Fibroblast of skin of right quadriceps (primary cell): Measurements from ENCODE around the gene ZXDC.

Experiments used
- DNase-seq: peaks from one replicate; pipeline ENCODE4 v3.0.0-alpha.2; 2013

Gene ZXDC

GRCh38 chr3:126433496-126434263 is 42.0 kb downstream of the ZXDC start:
- DNase-seq = no peak

GRCh38 chr3:126433105-126433430 is 42.6 kb downstream of the ZXDC start:
- DNase-seq = no peak

DNA sequence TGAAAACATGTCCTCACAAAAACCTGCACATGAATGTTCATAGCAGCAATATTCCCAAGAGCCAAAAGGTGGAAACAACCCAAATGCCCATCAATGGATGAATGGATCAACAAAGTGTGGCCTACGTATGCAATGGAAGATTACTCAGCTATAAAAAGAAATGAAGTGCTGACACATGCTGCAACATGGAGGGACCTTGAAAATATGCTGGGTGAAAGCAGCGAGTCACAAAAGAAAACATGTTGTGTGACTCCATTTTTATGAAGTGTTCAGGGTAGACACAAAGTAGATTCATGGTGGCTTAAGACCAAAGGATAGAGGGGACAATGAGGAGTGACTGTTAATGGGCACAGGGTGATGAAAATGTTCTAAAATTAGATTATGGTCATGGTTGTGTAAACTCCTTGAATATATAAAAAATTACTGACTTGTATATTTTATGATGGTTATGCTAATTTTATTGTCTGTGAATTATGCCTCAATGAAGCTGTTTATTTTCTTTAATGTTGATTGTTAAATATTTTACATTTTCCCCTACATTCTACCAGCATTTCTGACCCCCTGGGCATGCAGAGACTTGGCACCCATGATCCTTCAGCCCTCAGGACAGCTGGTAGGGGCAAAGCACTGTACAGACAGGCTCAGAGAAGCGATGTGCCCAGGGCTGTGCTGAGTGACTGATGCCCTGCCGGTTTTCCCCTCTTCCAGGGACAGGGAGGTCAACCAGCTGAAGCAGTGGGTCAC is 43.2 kb downstream of the ZXDC start:
- DNase-seq = peak; percentile 42

- DNase-seq = no peak
These were observed 44.6 kb downstream of the ZXDC start for GRCh38 chr3:126431103-126431534.

- DNase-seq = no peak
These were observed 50.9 kb downstream of the ZXDC start for GRCh38 chr3:126424751-126425150.

- DNase-seq = no peak
These were observed 51.5 kb downstream of the ZXDC start for GRCh38 chr3:126424039-126424717.

- no peak for DNase-seq
These were observed 52.3 kb downstream of the ZXDC start for GRCh38 chr3:126423191-126424038.

- DNase-seq = no peak
These were observed 53.1 kb downstream of the ZXDC start for GRCh38 chr3:126422571-126423091.

DNA sequence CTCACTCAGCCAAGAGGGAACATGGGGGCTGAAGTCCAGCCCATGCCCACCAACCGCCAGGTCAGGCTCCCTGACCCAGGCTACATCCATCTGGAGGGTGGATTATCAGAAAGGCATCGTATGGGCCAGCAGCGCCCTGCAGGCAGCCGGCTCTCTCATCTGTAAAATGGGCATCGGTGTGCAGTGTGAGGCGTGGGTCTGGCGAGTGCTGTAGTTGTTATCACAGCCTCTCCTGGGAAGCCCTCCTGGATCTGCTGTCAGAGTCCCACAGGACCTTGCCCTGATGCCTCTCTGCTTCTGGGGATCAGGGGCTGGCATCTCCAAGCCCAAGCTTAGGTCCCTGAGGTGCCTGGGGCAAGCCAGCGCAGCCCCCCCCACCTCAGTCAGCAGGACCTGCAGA is 53.6 kb downstream of the ZXDC start:
- no peak for DNase-seq

- no peak for DNase-seq
These were observed 54.0 kb downstream of the ZXDC start for GRCh38 chr3:126421573-126422119.

DNA sequence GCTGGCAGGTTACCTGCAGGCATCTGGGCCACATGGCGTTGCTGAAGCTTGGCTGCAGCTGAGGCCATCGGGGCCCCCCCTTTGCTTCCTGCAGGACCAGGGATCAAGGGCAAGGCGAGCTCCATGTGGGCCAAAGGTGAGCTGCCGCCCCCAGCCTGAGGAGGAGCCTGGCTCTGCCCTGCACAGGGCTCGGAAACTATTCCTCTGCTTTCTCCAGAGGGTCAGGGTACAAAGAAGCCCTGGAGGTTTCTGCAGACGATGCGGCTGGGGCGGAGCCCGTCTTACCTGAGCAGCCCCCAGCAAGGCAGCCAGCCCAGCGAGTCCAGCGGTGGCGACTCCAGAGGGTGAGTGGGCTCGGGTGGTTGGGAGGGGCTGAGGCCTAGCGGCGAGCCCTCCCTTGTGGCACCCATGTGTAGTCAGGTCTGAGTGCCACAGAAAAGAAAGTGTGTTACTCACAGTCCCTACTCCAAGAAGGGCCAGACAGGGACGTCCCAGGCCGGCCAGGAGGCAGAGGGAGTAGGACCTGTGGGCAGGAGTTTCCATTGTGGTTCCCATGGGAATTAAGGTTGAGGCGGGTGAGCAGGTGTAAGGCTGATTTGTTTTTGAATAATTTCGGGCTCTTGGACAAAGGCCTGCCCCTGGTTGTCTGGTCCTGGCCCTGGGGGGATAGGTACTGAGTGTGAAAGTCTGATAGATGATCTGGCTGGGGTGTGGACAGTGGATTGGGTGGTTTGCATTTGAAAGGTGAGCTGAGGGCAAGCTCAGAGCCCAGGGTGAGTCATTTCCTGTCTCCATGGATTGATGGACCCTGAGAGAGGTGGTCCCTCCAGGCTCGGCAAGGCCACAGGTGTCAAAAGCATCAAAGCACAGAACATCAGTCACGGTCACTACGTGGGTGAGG is 55.6 kb downstream of the ZXDC start:
- DNase-seq = no peak

DNA sequence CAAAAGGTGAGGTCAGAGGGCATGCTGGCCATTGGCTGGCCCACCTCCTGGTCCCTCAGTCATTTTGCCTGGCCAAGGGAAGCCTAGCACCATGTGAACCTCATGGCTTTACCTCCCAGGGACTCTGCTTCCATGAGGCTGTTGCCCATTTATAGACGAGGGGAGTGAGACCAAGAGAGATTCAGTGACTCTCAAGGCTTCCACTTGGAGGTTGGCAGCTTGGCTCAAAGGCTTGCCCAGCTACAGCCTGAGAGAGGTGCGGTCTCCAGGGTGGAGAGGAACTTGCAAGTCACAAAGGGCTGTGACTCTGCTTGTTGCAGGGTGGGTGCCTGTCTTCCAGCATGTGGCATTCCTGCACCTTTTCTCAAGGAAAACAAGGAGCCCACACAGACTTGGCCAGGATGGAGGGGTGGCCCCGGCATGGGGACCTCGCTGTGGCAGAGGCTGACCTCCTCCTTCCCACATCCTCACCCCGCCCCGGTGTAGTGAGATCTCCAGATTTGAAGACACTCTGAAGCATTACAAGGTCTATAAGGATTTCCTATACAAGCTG is 56.5 kb downstream of the ZXDC start:
- no peak for DNase-seq

DNA sequence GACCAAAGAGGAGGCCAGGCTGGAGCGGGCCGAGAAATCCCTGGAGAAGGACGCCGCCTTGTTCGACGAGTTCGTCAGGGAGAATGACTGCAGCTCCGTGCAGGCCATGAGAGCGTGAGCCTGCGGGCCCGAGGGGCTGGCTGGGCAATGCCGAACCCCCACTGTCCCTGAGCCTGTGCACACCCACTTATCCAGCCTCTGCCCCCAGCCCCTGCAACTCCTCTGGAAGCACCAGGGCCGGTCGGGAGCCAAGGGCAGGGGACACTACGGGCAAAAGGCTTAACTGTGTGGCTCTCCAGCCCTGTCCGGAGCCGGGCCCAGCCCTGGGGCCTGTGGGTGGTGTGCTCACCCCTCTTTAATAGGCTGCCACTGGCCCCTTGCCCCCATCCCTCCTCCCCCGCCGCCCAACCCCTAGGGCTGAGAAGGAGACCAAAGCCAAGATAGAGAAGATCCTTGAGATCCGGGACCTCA is 57.0 kb downstream of the ZXDC start:
- no peak for DNase-seq

DNA sequence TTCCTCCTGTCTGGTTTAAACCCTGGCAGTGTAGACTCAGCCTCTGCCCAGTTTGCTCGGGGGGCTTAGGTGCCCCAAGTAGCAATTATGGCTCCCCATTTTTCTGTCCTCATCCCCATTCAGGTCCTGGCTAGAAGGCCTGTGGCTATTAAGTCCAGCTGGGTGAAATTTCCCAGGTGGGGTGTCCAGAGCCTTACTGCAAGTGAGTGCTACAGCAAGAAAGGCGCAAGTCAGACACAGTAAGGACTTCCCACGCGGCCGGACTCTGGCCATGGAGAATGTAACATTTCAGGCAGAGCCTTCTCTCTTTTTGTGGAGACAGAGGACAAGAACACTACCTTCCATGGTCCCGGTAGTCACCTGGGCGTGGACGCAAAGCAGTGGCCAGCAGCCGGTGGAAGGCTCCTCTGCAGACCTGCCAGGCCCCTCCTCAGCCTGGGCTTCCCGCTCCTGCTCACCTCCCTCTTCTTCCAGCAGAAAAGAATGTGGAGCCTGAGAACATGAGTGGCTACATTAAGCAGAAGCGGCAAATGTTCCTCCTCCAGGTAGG is 57.6 kb downstream of the ZXDC start:
- no peak for DNase-seq

- DNase-seq = no peak
These were observed 58.2 kb downstream of the ZXDC start for GRCh38 chr3:126417515-126417914.

- DNase-seq = no peak
These were observed 58.7 kb downstream of the ZXDC start for GRCh38 chr3:126416943-126417342.

DNA sequence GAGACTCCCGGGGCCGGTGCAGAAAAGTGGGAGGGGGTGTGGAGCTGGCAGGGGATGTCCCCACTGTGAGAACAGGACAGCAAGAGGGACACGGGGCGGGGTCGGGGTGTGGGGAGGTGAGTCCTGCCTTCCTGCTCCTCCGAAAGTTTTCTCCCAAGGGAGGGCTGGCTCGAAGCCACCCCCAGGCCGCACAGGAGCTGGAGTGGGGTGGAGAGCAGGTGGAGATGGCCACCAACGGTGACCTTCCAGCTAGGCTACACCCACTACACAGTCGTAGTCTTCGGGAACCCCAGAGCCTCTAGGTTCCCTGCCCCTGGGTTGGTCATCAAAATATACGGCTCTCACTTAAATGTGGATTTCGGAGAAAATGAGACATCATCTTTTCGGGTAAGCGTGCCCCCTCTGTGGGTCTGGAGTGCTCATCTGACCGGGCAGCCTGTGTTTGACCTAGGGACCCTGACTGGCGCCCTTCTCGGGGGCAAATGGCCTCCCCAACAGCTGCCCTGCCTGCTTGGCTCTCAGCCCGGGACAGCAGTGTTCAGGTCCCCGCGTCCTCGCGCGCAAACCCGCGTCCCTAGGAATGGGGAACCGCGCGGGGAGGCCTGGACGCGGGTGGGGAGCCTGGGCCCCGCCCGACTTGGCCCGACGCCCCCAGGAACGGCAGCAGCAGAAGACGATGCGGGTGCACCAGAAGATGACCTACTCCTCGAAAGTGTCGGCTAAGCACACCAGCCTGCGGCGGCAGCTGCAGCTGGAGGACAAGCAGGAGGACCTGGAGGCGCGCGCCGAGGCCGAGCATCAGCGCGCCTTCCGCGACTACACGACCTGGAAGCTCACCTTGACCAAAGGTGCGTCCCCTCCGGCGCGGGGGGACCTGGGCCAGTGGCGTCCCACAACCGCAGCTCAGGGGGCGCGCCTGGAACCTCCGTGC is 59.8 kb downstream of the ZXDC start:
- no peak for DNase-seq

GRCh38 chr3:126414961-126415660 is 60.6 kb downstream of the ZXDC start:
- DNase-seq = no peak

- DNase-seq = no peak
These were observed 61.3 kb downstream of the ZXDC start for GRCh38 chr3:126414406-126414805.
